Activated gamma-delta T cell treated with anti-CD3 and anti-CD28 coated beads, Interleukin-2, amount 50 U/mL, for 16 hours (primary cell): ENCODE data around the gene SLC16A4.

ENCODE experiments used
- DNase-seq: peaks from one replicate; pipeline ENCODE4 v3.0.0-alpha.2; 2020; ENCODE audit warnings: low read depth

Gene SLC16A4

GRCh38 chr1:110326826-110327225 is 64.0 kb downstream of the SLC16A4 start:
- no peak for DNase-seq

GRCh38 chr1:110324667-110325066 is 66.2 kb downstream of the SLC16A4 start:
- no peak for DNase-seq

GRCh38 chr1:110321846-110322245 is 69.0 kb downstream of the SLC16A4 start:
- DNase-seq = no peak

- DNase-seq = no peak
These were observed 69.8 kb downstream of the SLC16A4 start for GRCh38 chr1:110321045-110321444.

GRCh38 chr1:110320168-110320518 is 70.7 kb downstream of the SLC16A4 start:
- DNase-seq = no peak

GRCh38 chr1:110319332-110320167 is 71.3 kb downstream of the SLC16A4 start:
- no peak for DNase-seq

GRCh38 chr1:110318046-110318445 is 72.8 kb downstream of the SLC16A4 start:
- DNase-seq = no peak

GRCh38 chr1:110316735-110317134 is 74.1 kb downstream of the SLC16A4 start:
- no peak for DNase-seq
